ENCODE measurements around the gene NPHP3. TPM values are rescaled to one million over a fixed set of nuclear protein-coding genes. Genes with fewer than 3 reads are reported as not detected.
A peak's percentile ranks its signal among the peaks of the same experiment; 100 is the strongest.

NPHP3 gene
- polyA plus RNA-seq, 1 of the 3 experiments (the other 2 are of a cell fraction) = 19.0 TPM

DNA sequence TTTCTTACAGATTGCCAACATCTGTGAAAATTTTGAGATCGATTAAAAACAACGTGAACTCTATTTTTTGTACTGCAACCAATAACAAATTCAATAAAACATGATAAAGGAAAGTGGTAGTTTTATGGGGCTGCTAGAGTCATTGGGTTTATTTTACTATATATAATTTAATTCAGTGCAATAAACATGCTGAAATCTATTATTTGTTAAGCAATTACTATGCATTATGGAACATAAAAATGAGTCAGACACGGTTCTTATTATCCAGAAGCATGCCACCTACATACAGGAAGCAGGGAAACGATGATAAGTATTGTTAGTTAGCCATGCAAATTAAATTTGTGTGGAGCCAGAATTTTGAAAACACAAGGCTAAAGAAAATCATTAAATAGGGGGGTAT is 27.2 kb downstream of the NPHP3 start:
- Histone ChIP-seq H3K79me2 (ENCODE audit: insufficient read depth) (no peaks in the 10 kb centered on the region), H3K36me3 (replicated peaks in 1 of 2; ENCODE audit: control insufficient read depth in 1 of 2, insufficient read depth in 2 of 2, low read length in 1 of 2) (peaks cover 72 to 95% of the 10 kb centered on the region in 2 experiments), H3K27ac (ENCODE audit: low read depth in 2 of 2, low read length in 1 of 2) (peak overlapping the region; percentile 11 to 19; a peak in 3 of 4 replicates), H3K9me3 (no peaks in the 10 kb centered on the region), H4K20me1 (ENCODE audit: insufficient read depth) (no peaks in the 10 kb centered on the region), H3F3A (replicated peaks; ENCODE audit: insufficient read depth) (peaks cover 19% of the 10 kb centered on the region), H3K4me2 (no peak overlapping the region), H2AFZ (ENCODE audit: low read depth) (no peak overlapping the region), H3K27me3 (ENCODE audit: insufficient read depth) (no peaks in the 10 kb centered on the region), H3K4me1 (ENCODE audit: control insufficient read depth in 1 of 2, insufficient read depth in 2 of 2, low read depth in 1 of 2, low read length in 1 of 2) (peaks cover 4% of the 10 kb centered on the region in 2 experiments; a peak in 3 of 4 replicates), H3K4me3 (ENCODE audit: low read depth in 2 of 2, low read length in 1 of 2) (no peak overlapping the region), H3K9ac (no peak overlapping the region), H3K9me2 (no peaks in the 10 kb centered on the region)
- 36% methylated on average over 4 of the region's 4 CpGs for WGBS (ENCODE audit: low lambda C conversion rate)
- peak; percentile 39 for DNase-seq
- ChIA-PET POLR2A (no interaction called here), CTCF (interaction anchor here (1.6 kb wide), 1 partner anchor 160 kb away, joined by 3 read pairs; no protein-coding TSS in a partner anchor)
- TF ChIP-seq TCF12 (IDR thresholded peaks at IDR 0.05) (peak; percentile 12; the same call in 1 of the 2 replicates), EP300 (IDR thresholded peaks at IDR 0.05; ENCODE audit: borderline replicate concordance in 1 of 2, low read depth in 1 of 2, low read length in 1 of 2) (peak in 1 of 2 experiments; percentile 21; a peak in 1 of 4 replicates), POLR2AphosphoS5 (IDR thresholded peaks at IDR 0.05; ENCODE audit: low read depth, low read length) (no peak)

DNA sequence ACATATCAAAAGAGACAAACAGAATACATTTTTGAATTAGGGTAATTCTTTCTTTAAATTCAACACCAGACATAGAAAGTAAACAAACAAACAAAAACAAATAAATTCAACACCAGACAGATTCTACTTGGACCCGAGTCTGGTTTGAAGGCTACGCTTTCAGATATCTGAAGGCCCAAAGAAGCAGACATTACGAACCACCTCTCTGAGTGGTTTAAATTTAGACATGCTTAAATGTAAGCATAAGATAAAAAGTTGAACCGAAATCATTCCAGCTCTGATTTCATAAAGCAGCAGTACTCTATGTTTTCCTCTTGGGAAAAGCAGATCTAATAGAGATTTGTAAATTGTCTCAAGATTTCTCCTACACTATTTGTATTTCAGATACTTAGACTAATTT is 32.2 kb downstream of the NPHP3 start:
- TF ChIP-seq SIN3A (IDR thresholded peaks at IDR 0.05; ENCODE audit: borderline replicate concordance, low read depth, low read length) (no peak), TEAD4 (IDR thresholded peaks at IDR 0.05; ENCODE audit: borderline replicate concordance, insufficient read depth) (no peak), RAD21 (IDR thresholded peaks at IDR 0.05; ENCODE audit: low read length) (no peak), FOXM1 (IDR thresholded peaks at IDR 0.05; ENCODE audit: low read depth) (no peak), ZBTB33 (IDR thresholded peaks at IDR 0.05; ENCODE audit: borderline replicate concordance, low read depth) (no peak), CHD2 (IDR thresholded peaks at IDR 0.05; ENCODE audit: low read length, partially characterized antibody) (no peak), FOSL2 (IDR thresholded peaks at IDR 0.05; ENCODE audit: borderline replicate concordance, low read depth) (no peak)
- TF ChIP-seq, protein P1, sequence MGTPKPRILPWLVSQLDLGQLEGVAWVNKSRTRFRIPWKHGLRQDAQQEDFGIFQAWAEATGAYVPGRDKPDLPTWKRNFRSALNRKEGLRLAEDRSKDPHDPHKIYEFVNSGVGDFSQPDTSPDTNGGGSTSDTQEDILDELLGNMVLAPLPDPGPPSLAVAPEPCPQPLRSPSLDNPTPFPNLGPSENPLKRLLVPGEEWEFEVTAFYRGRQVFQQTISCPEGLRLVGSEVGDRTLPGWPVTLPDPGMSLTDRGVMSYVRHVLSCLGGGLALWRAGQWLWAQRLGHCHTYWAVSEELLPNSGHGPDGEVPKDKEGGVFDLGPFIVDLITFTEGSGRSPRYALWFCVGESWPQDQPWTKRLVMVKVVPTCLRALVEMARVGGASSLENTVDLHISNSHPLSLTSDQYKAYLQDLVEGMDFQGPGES (IDR thresholded peaks at IDR 0.05; ENCODE audit: low read depth, low read length) = no peak
- CTCF ChIA-PET = interaction anchor here (1.1 kb wide), 1 partner anchor 154 kb away, joined by 5 read pairs; no protein-coding TSS in a partner anchor
- H3K27ac ChIP-seq (ENCODE audit: low read depth in 2 of 2, low read length in 1 of 2) = no peak overlapping the region
- H4K20me1 ChIP-seq (ENCODE audit: insufficient read depth) = no peaks in the 10 kb centered on the region
- H3K4me1 ChIP-seq (ENCODE audit: control insufficient read depth in 1 of 2, insufficient read depth in 2 of 2, low read depth in 1 of 2, low read length in 1 of 2) = peaks cover 0 to 4% of the 10 kb centered on the region in 2 experiments; a peak in 2 of 4 replicates
- 97% methylated on average over 4 of the region's 4 CpGs for WGBS (ENCODE audit: low lambda C conversion rate)
- peaks cover 83 to 96% of the 10 kb centered on the region in 2 experiments for H3K36me3 ChIP-seq (replicated peaks in 1 of 2; ENCODE audit: control insufficient read depth in 1 of 2, insufficient read depth in 2 of 2, low read length in 1 of 2)
- peaks cover 8% of the 10 kb centered on the region for H3F3A ChIP-seq (replicated peaks; ENCODE audit: insufficient read depth)
- no peaks in the 10 kb centered on the region for H3K9me2 ChIP-seq
- POLR2A ChIA-PET = no interaction called here
- no peak overlapping the region for H3K9ac ChIP-seq
- H2AFZ ChIP-seq (ENCODE audit: low read depth) = no peak overlapping the region
- DNase-seq = no peak
- H3K9me3 ChIP-seq = no peaks in the 10 kb centered on the region
- no peak overlapping the region for H3K4me2 ChIP-seq
- no peaks in the 10 kb centered on the region for H3K79me2 ChIP-seq (ENCODE audit: insufficient read depth)
- H3K27me3 ChIP-seq (ENCODE audit: insufficient read depth) = no peaks in the 10 kb centered on the region
- no peak overlapping the region for H3K4me3 ChIP-seq (ENCODE audit: low read depth in 2 of 2, low read length in 1 of 2)
